HG03432 (cell line): ENCODE data around the gene PLEKHG5.
"Not testable (repeated sequence)": the region's sequence is repeated elsewhere in the genome, so short reads cannot be mapped to it uniquely, and the experiment has no call there.

ENCODE experiments used
- ATAC-seq: cut with Tn5 transposase; IDR thresholded peaks from one replicate; pipeline ENCODE4 v1.9.1; 2021; ENCODE audit warnings: mild to moderate bottlenecking, moderate library complexity; ENCODE audit not compliant: unreplicated experiment

PLEKHG5 gene

GRCh38 chr1:6447016-6447817 is 44.2 kb downstream of the PLEKHG5 start:
- ATAC-seq: no peak

GRCh38 chr1:6446665-6447015 is 44.8 kb downstream of the PLEKHG5 start:
- ATAC-seq: no peak

- not testable (repeated sequence) for ATAC-seq
Observed at GRCh38 chr1:6445929-6446328, 45.5 kb downstream of the PLEKHG5 start.

GRCh38 chr1:6445062-6445763 is 46.3 kb downstream of the PLEKHG5 start:
- no peak for ATAC-seq

GRCh38 chr1:6444377-6444776 is 47.1 kb downstream of the PLEKHG5 start:
- ATAC-seq: no peak

- ATAC-seq: no peak
Observed at GRCh38 chr1:6443339-6444115, 47.9 kb downstream of the PLEKHG5 start.

GRCh38 chr1:6441586-6441985 is 49.9 kb downstream of the PLEKHG5 start:
- ATAC-seq: no peak

- ATAC-seq: no peak
Observed at GRCh38 chr1:6440198-6441126, 51.0 kb downstream of the PLEKHG5 start.

- no peak for ATAC-seq
Observed at GRCh38 chr1:6438047-6438525, 53.4 kb downstream of the PLEKHG5 start.

- not testable (repeated sequence) for ATAC-seq
Observed at GRCh38 chr1:6437012-6437700, 54.3 kb downstream of the PLEKHG5 start.

GRCh38 chr1:6436277-6436676 is 55.2 kb downstream of the PLEKHG5 start:
- ATAC-seq: not testable (repeated sequence)

GRCh38 chr1:6435547-6435946 is 55.9 kb downstream of the PLEKHG5 start:
- no peak for ATAC-seq

GRCh38 chr1:6435129-6435528 is 56.3 kb downstream of the PLEKHG5 start:
- ATAC-seq: no peak

GRCh38 chr1:6434186-6434585 is 57.3 kb downstream of the PLEKHG5 start:
- ATAC-seq: no peak

- not testable (repeated sequence) for ATAC-seq
Observed at GRCh38 chr1:6431645-6432579, 59.6 kb downstream of the PLEKHG5 start.

- not testable (repeated sequence) for ATAC-seq
Observed at GRCh38 chr1:6429660-6430411, 61.6 kb downstream of the PLEKHG5 start.

- not testable (repeated sequence) for ATAC-seq
Observed at GRCh38 chr1:6428453-6428852, 63.0 kb downstream of the PLEKHG5 start.
